ENCODE results near the gene SLC49A4.

The SLC49A4 gene

DNA sequence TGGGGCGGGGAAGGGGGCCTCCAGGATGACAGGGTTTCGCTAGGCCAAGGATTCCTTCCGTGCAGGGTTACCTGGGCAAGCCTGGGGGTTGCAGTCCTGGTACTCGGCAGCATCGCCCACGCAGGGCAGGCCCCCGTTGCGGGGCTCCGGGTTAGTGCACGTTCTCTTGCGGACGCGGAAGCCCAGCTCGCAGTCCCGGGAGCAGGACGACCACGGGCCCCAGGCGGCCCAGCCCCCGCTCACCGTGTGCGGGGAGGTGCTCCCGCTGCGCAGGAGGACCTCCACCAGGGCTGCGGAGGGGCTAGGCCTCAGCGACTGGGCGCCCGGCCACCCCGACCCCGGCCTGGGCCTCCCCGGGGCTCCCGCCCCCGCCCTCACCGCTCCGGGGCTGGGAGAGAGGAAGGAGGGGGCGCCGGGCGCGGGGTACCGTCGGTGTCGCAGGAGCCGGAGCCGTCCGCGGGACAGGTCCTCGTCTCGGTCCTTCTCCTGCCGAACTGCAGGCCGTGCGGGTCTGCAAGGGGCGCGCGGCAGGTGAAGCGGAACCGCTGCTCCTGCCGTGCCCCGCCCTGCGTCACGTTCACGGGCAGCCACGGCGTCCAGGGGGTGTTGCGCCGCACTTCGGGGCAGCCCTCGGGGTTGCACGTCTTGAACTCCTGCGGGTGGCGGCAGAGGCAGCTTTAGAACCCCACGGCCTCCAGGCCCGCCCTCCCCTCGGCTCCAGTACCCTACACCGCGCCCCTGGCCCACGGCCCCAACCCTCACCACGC, 118.1 kb downstream of the SLC49A4 start:
- Histone ChIP-seq H3K4me1 (ENCODE audit: insufficient read depth, low read length, poor library complexity, severe bottlenecking) (peaks cover 17% of the 10 kb centered on the region), H3K4me2 (ENCODE audit: low read depth, low read length, poor library complexity, severe bottlenecking) (no peak overlapping the region), H3K79me2 (ENCODE audit: insufficient read depth, low read length) (no peaks in the 10 kb centered on the region), H3K27me3 (ENCODE audit: insufficient read depth, low read length, poor library complexity, severe bottlenecking) (no peaks in the 10 kb centered on the region), H3K9ac (ENCODE audit: low read depth, low read length, poor library complexity, severe bottlenecking) (no peak overlapping the region), H4K20me1 (ENCODE audit: insufficient read depth, low read length, poor library complexity, severe bottlenecking) (no peaks in the 10 kb centered on the region), H3K9me3 (ENCODE audit: insufficient read depth, low read depth, low read length) (no peaks in the 10 kb centered on the region), H3K36me3 (ENCODE audit: insufficient read depth, low read length) (no peaks in the 10 kb centered on the region), H3F3A (ENCODE audit: low read depth) (no peaks in the 10 kb centered on the region), H3K4me3 (ENCODE audit: low read length, poor library complexity, severe bottlenecking) (no peak overlapping the region), H2AFZ (ENCODE audit: low read length) (no peak overlapping the region), H3K9me2 (replicated peaks; ENCODE audit: low read depth, low read length) (no peaks in the 10 kb centered on the region)
- TF ChIP-seq EZH2phosphoT487 (IDR thresholded peaks at IDR 0.05; ENCODE audit: borderline replicate concordance) (no peak), CTCF (conservative IDR thresholded peaks at IDR 0.05; ENCODE audit: low read length) (no peak)

- Histone ChIP-seq H3K4me1 (ENCODE audit: insufficient read depth, low read length, poor library complexity, severe bottlenecking) (peaks cover 17% of the 10 kb centered on the region), H3K27me3 (ENCODE audit: insufficient read depth, low read length, poor library complexity, severe bottlenecking) (no peaks in the 10 kb centered on the region), H3K4me2 (ENCODE audit: low read depth, low read length, poor library complexity, severe bottlenecking) (no peak overlapping the region), H3F3A (ENCODE audit: low read depth) (no peaks in the 10 kb centered on the region), H4K20me1 (ENCODE audit: insufficient read depth, low read length, poor library complexity, severe bottlenecking) (no peaks in the 10 kb centered on the region), H3K4me3 (ENCODE audit: low read length, poor library complexity, severe bottlenecking) (no peak overlapping the region), H3K79me2 (ENCODE audit: insufficient read depth, low read length) (no peaks in the 10 kb centered on the region), H3K36me3 (ENCODE audit: insufficient read depth, low read length) (no peaks in the 10 kb centered on the region), H3K9me3 (ENCODE audit: insufficient read depth, low read depth, low read length) (no peaks in the 10 kb centered on the region), H3K9ac (ENCODE audit: low read depth, low read length, poor library complexity, severe bottlenecking) (no peak overlapping the region), H3K9me2 (replicated peaks; ENCODE audit: low read depth, low read length) (no peaks in the 10 kb centered on the region), H2AFZ (ENCODE audit: low read length) (no peak overlapping the region)
- no peak for TF ChIP-seq CTCF (conservative IDR thresholded peaks at IDR 0.05; ENCODE audit: low read length)
- TF ChIP-seq EZH2phosphoT487 (IDR thresholded peaks at IDR 0.05; ENCODE audit: borderline replicate concordance) = no peak
Observed at GRCh38 chr3:122913539-122914100, 118.8 kb downstream of the SLC49A4 start.

DNA sequence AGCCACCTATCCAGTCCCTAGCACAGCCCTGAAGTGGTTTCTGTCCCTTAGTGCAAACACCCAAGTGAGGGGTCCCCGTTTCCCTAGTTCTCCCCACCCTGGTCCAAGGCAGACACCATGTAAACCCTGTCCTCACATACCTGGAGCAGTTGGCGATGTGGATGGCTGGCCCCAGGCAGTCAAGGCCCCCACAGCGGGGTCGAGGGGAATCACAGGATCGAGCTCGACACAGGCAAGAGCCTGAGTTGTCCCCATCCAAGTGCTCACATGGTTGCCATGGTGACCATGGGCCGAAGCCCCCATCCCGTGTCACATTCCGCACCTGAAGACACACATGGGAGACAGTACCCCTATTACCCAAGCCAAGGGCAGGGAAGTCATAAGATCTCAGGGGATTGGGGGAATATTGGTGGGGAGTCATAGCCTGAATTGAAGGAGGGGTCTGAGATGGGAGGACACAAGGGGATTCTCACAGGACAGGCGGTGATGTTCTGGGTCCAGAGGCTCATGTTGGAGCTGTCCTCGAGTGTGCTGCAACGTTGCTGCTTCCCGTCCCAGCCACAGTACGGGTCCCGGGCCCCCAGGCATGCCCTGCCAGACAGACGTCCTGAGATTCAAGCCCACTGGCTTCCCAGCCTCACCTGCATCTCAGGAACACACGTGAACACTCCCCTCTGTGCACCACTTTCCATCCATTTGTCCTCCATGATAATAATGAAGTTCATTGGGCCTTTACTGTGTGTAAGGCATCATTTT, 120.6 kb downstream of the SLC49A4 start:
- Histone ChIP-seq H2AFZ (ENCODE audit: low read length) (no peak overlapping the region), H4K20me1 (ENCODE audit: insufficient read depth, low read length, poor library complexity, severe bottlenecking) (no peaks in the 10 kb centered on the region), H3K4me2 (ENCODE audit: low read depth, low read length, poor library complexity, severe bottlenecking) (peak overlapping the region; percentile 56), H3F3A (ENCODE audit: low read depth) (no peaks in the 10 kb centered on the region), H3K27me3 (ENCODE audit: insufficient read depth, low read length, poor library complexity, severe bottlenecking) (no peaks in the 10 kb centered on the region), H3K9me2 (replicated peaks; ENCODE audit: low read depth, low read length) (no peaks in the 10 kb centered on the region), H3K4me1 (ENCODE audit: insufficient read depth, low read length, poor library complexity, severe bottlenecking) (peaks cover 17% of the 10 kb centered on the region), H3K36me3 (ENCODE audit: insufficient read depth, low read length) (no peaks in the 10 kb centered on the region), H3K4me3 (ENCODE audit: low read length, poor library complexity, severe bottlenecking) (no peak overlapping the region), H3K9me3 (ENCODE audit: insufficient read depth, low read depth, low read length) (no peaks in the 10 kb centered on the region), H3K79me2 (ENCODE audit: insufficient read depth, low read length) (no peaks in the 10 kb centered on the region), H3K9ac (ENCODE audit: low read depth, low read length, poor library complexity, severe bottlenecking) (no peak overlapping the region)
- TF ChIP-seq CTCF (conservative IDR thresholded peaks at IDR 0.05; ENCODE audit: low read length) (no peak), EZH2phosphoT487 (IDR thresholded peaks at IDR 0.05; ENCODE audit: borderline replicate concordance) (no peak)
